B cell (primary cell): ENCODE data around the gene ARL2. TPM values are rescaled to one million over a fixed set of nuclear protein-coding genes. Genes with fewer than 3 reads are reported as not detected.
"Not testable (repeated sequence)": the region's sequence is repeated elsewhere in the genome, so short reads cannot be mapped to it uniquely, and the experiment has no call there.

Experiments used
- ATAC-seq: fragments of 200-7000 bp; cut with Tn5 transposase; one replicate; pipeline ENCODE4 v1.10.0; 2021; ENCODE audit warnings: low read depth, mild to moderate bottlenecking, moderate number of reproducible peaks, moderate library complexity
- CTCF ChIA-PET: fragments of 350-600 bp; sonication (Branson Sonifier 250); formaldehyde crosslinking; loops from one replicate; lab custom pipeline; 2021; ENCODE audit warnings: antibody characterized with exemption, inconsistent platforms; lab: Charles Lee
- POLR2A ChIA-PET: fragments of 350-600 bp; sonication (Branson Sonifier 250); formaldehyde crosslinking; loops from one replicate; lab custom pipeline; 2021; ENCODE audit warnings: antibody characterized with exemption; lab: Charles Lee
- DNase-seq: peaks from one replicate; pipeline ENCODE4 v3.0.0; 2013
- H2AFZ ChIP-seq: 2 replicates; pipeline ENCODE4 v1.6.1; 2012; ENCODE audit warnings: mild to moderate bottlenecking, low read depth, low read length; ENCODE audit not compliant: insufficient read depth, poor library complexity, severe bottlenecking
- H3K27ac ChIP-seq, 2 donors: 1 replicate in 1 of 2; 2 replicates in 1 of 2; pipeline ENCODE4 v1.5.1; 2012 to 2013; ENCODE audit warnings: low read length in 2 of 2, mild to moderate bottlenecking in 2 of 2, moderate library complexity in 1 of 2
- H3K27me3 ChIP-seq, 4 experiments: fragments of 200-600 bp in 1 of 4; sonication (generic) in 1 of 4; replicated peaks in 1 of 4; 1 replicate in 2 of 4; 2 replicates in 2 of 4; pipeline versions ENCODE4 v1.6.1 to v1.7.0; 2013 to 2016; ENCODE audit warnings: low read length in 3 of 4, mild to moderate bottlenecking in 2 of 4, mixed read lengths in 1 of 4, moderate library complexity in 1 of 4; ENCODE audit not compliant: insufficient read depth in 4 of 4, control insufficient read depth in 3 of 4; ENCODE audit errors: control extremely low read depth in 1 of 4
- H3K36me3 ChIP-seq, 2 experiments: replicated peaks in 1 of 2; 1 replicate in 1 of 2; 2 replicates in 1 of 2; pipeline versions ENCODE4 v1.6.1 to v1.7.1; 2013; ENCODE audit warnings: low read length in 1 of 2; ENCODE audit not compliant: insufficient read depth in 2 of 2, control insufficient read depth in 1 of 2; ENCODE audit errors: control extremely low read depth in 1 of 2, extremely low read depth in 1 of 2
- H3K4me1 ChIP-seq, 2 donors: fragments of 200-600 bp in 1 of 2; sonication (generic) in 1 of 2; 1 replicate in 1 of 2; 2 replicates in 1 of 2; pipeline versions ENCODE4 v1.5.1 to v1.6.1; 2013 to 2017; ENCODE audit warnings: low read length in 2 of 2; ENCODE audit not compliant: control insufficient read depth in 2 of 2, insufficient read depth in 2 of 2
- H3K4me2 ChIP-seq: replicated peaks from 2 replicates; pipeline ENCODE3; 2012; ENCODE audit warnings: mild to moderate bottlenecking, low read depth, low read length; ENCODE audit not compliant: poor library complexity, severe bottlenecking
- H3K4me3 ChIP-seq, 5 experiments: fragments of 200-600 bp in 1 of 5; sonication (generic) in 1 of 5; 1 replicate in 3 of 5; 2 replicates in 2 of 5; pipeline versions ENCODE4 v1.5.1 to v1.7.0; 2011 to 2016; ENCODE audit warnings: low read length in 4 of 5, mild to moderate bottlenecking in 4 of 5, low read depth in 2 of 5, control low read depth in 1 of 5, moderate library complexity in 1 of 5; ENCODE audit not compliant: insufficient read depth in 1 of 5; ENCODE audit errors: control extremely low read depth in 1 of 5, extremely low read depth in 1 of 5
- H3K79me2 ChIP-seq: fragments of 200-600 bp; sonication (generic); one replicate; pipeline ENCODE4 v1.6.0; 2016; ENCODE audit warnings: low read length; ENCODE audit not compliant: control insufficient read depth, insufficient read depth
- H3K9ac ChIP-seq: fragments of 200-600 bp; sonication (generic); 2 replicates; pipeline ENCODE4 v1.6.1; 2017; ENCODE audit warnings: mild to moderate bottlenecking, low read length, moderate library complexity
- H3K9me3 ChIP-seq, 3 donors: one replicate each; pipeline versions ENCODE4 v1.6.1 to v1.7.1; 2013; ENCODE audit warnings: low read length in 2 of 3; ENCODE audit not compliant: control insufficient read depth in 2 of 3, insufficient read depth in 1 of 3; ENCODE audit errors: control extremely low read depth in 1 of 3
- H4K20me1 ChIP-seq: 2 replicates; pipeline ENCODE4 v1.6.0; 2012; ENCODE audit warnings: mild to moderate bottlenecking, low read length; ENCODE audit not compliant: insufficient read depth, control insufficient read depth, poor library complexity, severe bottlenecking
- H3K27ac Mint-ChIP-seq: one replicate; pipeline ENCODE4 v1.8.0; 2021; ENCODE audit warnings: mixed read lengths
- H3K27me3 Mint-ChIP-seq: one replicate; pipeline ENCODE4 v1.8.0; 2021; ENCODE audit warnings: mixed read lengths
- H3K4me1 Mint-ChIP-seq: one replicate; pipeline ENCODE4 v1.8.0; 2021; ENCODE audit warnings: mixed read lengths
- H3K4me3 Mint-ChIP-seq: one replicate; pipeline ENCODE4 v1.8.0; 2021; ENCODE audit warnings: mixed read lengths
- H3K9me3 Mint-ChIP-seq: one replicate; pipeline ENCODE4 v1.8.0; 2022; ENCODE audit warnings: mixed read lengths; ENCODE audit not compliant: insufficient read depth
- CTCF ChIP-seq: fragments of 200-600 bp; IDR thresholded peaks from one replicate; pipeline ENCODE4 v1.8.0; 2022; ENCODE audit warnings: antibody characterized with exemption, mild to moderate bottlenecking
- EZH2 ChIP-seq: IDR thresholded peaks from 2 replicates; pipeline ENCODE4 v1.6.1; 2012; ENCODE audit warnings: borderline replicate concordance, low read depth, mild to moderate bottlenecking, moderate library complexity, low read length; ENCODE audit not compliant: insufficient read depth, poor library complexity, severe bottlenecking
- WGBS: methylation state at CpG from one replicate; pipeline ENCODE4 v1.1.5; 2013; ENCODE audit warnings: missing lambda C conversion rate; ENCODE audit not compliant: insufficient coverage; 5-methylcytosine and 5-hydroxymethylcytosine counted together
- intact Hi-C: fragments of 100-400 bp; cut with micrococcal nuclease; formaldehyde crosslinking; loops from one replicate; pipeline ENCODE4 v1.10.0; 2022
- polyA plus RNA-seq: library from polyadenylated mRNA; depleted of rRNA; stranded (reverse); fragments of >200 nt; gene quantifications from 2 replicates; pipeline ENCODE4 v1.2.3, GENCODE V29; 2012
- total RNA-seq, 2 donors: library from RNA; stranded (reverse); fragments of 120-200 nt in 1 of 2; gene quantifications; 1 replicate in 1 of 2; 2 replicates in 1 of 2; pipeline versions ENCODE4 v1.2.3 to v1.2.4, GENCODE V29; 2013 to 2022

ARL2 gene
- total and polyA plus RNA-seq, 2 donors (not counting 1 experiment from before 2014, with no cell fraction given): 43.4 to 53.6 TPM

GRCh38 chr11:64974124-64974523 lies 39.8 kb upstream of the ARL2 start:
- H3K27me3 ChIP-seq: peaks cover 0 to 3% (median 1%) of the 10 kb centered on the region in 4 experiments
- ChIA-PET POLR2A (interaction anchor here (0.6 kb wide), 1 partner anchor 59 kb away, joined by 6 read pairs; no protein-coding TSS in a partner anchor), CTCF (no interaction called here)
- H4K20me1 ChIP-seq: no peaks in the 10 kb centered on the region
- H3K4me2 ChIP-seq: peak overlapping the region; percentile 57
- peak overlapping the region; percentile 47 to 70 for H3K27ac ChIP-seq
- peaks cover 31 to 43% of the 10 kb centered on the region in 2 donors for H3K4me1 ChIP-seq
- no peaks in the 10 kb centered on the region for H3K36me3 ChIP-seq
- peak overlapping the region; percentile 47 for H3K4me3 Mint-ChIP-seq
- no peak overlapping the region for H3K4me3 ChIP-seq
- H3K4me1 Mint-ChIP-seq: peaks cover 27% of the 10 kb centered on the region
- peak overlapping the region; percentile 70 for H3K27ac Mint-ChIP-seq
- TF ChIP-seq CTCF (no peak), EZH2 (no peak)
- peak overlapping the region; percentile 4 for H3K9ac ChIP-seq
- no peaks in the 10 kb centered on the region for H3K9me3 ChIP-seq
- no peak overlapping the region for H2AFZ ChIP-seq
- no peaks in the 10 kb centered on the region for H3K9me3 Mint-ChIP-seq
- ATAC-seq (no peak), DNase-seq (peak; percentile 47)
- intact Hi-C loops: loop anchor here (5.0 kb wide), 1 partner anchor 57 kb away; the partner anchor contains the start of gene ATG2A
- WGBS: 0% methylated on average over 1 of the region's 5 CpGs
- no peaks in the 10 kb centered on the region for H3K79me2 ChIP-seq
- peaks cover 3% of the 10 kb centered on the region for H3K27me3 Mint-ChIP-seq

GRCh38 chr11:64976651-64977050 lies 37.3 kb upstream of the ARL2 start:
- Histone ChIP-seq H3K27me3 (peaks cover 0 to 3% (median under 1%) of the 10 kb centered on the region in 4 experiments), H3K4me3 (no peak overlapping the region), H2AFZ (no peak overlapping the region), H3K9ac (no peak overlapping the region), H3K4me1 (peaks cover 23 to 31% of the 10 kb centered on the region in 2 donors), H3K4me2 (no peak overlapping the region), H3K79me2 (no peaks in the 10 kb centered on the region), H4K20me1 (no peaks in the 10 kb centered on the region), H3K27ac (no peak overlapping the region), H3K36me3 (no peaks in the 10 kb centered on the region), H3K9me3 (no peaks in the 10 kb centered on the region)
- TF ChIP-seq EZH2: no peak
- no peak for TF ChIP-seq CTCF
- H3K27me3 Mint-ChIP-seq: no peaks in the 10 kb centered on the region
- H3K9me3 Mint-ChIP-seq: no peaks in the 10 kb centered on the region
- CTCF ChIA-PET: interaction anchor here (0.6 kb wide), 1 partner anchor 480 kb away, joined by 4 read pairs; no protein-coding TSS in a partner anchor
- POLR2A ChIA-PET: no interaction called here
- no CpG with 5 or more reads among the region's 2 CpGs for WGBS
- H3K4me3 Mint-ChIP-seq: no peak overlapping the region
- intact Hi-C loops: no loop called here
- ATAC-seq (no peak), DNase-seq (no peak)
- peaks cover 19% of the 10 kb centered on the region for H3K4me1 Mint-ChIP-seq
- no peak overlapping the region for H3K27ac Mint-ChIP-seq

GRCh38 chr11:64983339-64983738 lies 30.6 kb upstream of the ARL2 start:
- H3K4me3 Mint-ChIP-seq, H3K27ac ChIP-seq, H3K27me3 ChIP-seq, H4K20me1 ChIP-seq, POLR2A ChIA-PET, CTCF ChIA-PET, intact Hi-C loops, DNase-seq, H2AFZ ChIP-seq, H3K4me3 ChIP-seq, H3K27ac Mint-ChIP-seq, H3K4me2 ChIP-seq, H3K9me3 Mint-ChIP-seq, H3K9me3 ChIP-seq, H3K9ac ChIP-seq, ATAC-seq, H3K79me2 ChIP-seq, H3K27me3 Mint-ChIP-seq, H3K36me3 ChIP-seq: not testable (repeated sequence)
- peaks cover 24% of the 10 kb centered on the region for H3K4me1 Mint-ChIP-seq
- no CpG with 5 or more reads among the region's 5 CpGs for WGBS
- peaks cover 22 to 32% of the 10 kb centered on the region in 2 donors for H3K4me1 ChIP-seq
